NOMO-1 (cell line): ENCODE data around the gene MCUR1.
"Not testable (repeated sequence)": the region's sequence is repeated elsewhere in the genome, so short reads cannot be mapped to it uniquely, and the experiment has no call there.

Source experiments
- DNase-seq, 2 experiments: peaks; one replicate each; lab custom pipeline; 2025; ENCODE audit not compliant: unreplicated experiment in 2 of 2; lab: John Stamatoyannopoulos, UW

MCUR1 gene

DNA sequence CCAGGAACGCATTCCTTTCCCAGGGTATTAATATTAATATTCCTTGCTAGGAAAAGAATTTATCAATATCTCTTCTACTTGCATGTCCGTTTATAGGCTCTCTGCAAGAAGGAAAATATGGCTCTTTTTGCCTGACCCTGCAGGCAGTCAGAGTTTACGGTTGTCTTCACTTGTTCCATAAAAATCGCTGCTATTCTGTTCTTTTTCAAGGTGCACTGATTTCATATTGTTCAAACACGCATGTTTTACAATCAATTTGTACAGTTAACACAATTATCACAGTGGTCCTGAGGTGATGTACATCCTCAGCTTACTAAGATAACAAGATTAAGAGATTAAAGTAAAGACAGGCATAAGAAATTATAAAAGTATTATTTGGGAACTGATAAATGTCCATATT lies 15.1 kb upstream of the MCUR1 start:
- DNase-seq: not testable (repeated sequence)

DNA sequence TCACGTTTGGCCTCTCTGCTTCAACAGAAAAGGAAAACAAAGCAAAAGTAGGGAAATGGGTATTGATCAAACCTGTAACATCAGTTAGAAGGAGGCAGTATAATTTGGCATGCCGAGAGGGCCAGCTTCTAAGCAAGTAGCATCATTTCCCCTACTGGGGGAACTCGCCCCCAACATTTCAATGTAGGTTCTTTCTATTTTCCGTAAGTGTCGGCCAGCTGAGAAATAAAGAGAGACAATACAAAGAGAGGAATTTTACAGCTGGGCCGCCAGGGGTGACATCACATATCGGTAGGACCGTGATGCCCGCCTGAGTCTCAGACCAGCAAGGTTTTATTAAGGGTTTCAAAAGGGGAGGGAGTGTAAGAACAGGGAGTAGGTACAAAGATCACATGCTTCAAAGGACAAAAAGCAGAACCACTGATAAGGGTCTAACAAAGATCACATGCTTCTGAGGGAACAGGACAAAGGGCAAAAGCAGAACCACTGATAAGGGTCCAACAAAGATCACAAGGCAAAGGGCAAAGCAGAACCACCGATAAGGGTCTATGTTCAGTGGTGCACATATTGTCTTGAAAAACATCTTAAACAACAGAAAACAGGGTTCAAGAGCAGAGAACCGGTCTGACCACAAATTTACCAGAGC lies 14.4 kb upstream of the MCUR1 start:
- not testable (repeated sequence) for DNase-seq

DNA sequence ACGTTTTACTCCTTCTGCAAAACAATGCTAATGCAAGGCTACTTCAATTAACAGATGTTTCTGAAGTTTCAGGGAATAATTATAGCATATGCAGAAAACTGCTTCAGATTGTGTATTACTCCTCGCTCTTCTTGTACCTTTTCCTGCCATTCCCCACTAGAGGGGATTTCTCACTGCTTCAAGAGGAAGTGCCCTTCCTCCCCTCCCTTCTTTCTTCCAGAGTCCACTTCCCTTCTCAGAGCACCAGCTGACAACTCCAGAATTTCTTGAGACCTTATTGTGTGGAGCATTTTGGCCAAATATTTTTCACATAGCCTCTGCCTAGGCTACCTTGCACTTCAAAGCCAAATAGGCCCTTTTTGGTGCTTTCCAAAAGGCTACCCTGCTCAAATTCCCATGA lies 12.7 kb upstream of the MCUR1 start:
- DNase-seq: no peak

DNA sequence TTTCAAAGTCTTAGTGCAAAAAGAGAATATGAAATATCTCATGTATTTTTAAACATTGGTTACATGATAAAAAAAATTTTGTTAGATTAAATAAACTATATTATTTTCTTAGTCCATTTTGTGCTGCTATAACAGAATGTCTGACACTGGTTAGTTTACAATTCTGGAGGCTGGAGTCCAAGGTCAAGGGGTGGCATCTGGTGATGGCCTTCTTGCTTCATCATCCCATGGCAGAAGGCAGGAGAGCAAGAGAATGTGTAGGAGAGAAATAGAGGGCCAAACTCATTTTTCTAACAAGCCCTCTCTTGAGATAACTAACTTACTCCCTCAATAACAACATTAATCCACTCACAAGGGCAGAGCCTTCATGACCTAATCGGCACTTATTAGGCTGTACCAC lies 11.5 kb upstream of the MCUR1 start:
- no peak for DNase-seq

DNA sequence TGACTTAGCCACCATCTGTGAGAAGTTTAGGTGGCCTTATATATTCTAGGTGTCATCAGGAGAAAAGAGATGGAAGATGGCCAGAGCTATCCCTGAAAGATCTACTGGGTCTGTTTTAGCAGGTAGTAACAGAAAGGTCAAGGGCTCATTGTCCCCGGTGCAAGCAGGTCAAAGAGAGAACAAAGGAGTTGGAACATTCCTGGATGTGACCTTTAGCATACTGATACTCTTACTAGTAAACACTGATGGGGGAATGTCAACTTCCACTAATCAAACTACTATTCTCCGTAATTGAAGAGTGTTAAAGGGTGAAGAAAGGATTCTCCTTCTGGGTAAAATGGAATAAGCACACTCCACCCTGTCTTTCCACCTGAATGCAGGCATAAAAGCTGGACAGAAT lies 4.0 kb upstream of the MCUR1 start:
- DNase-seq: no peak

DNA sequence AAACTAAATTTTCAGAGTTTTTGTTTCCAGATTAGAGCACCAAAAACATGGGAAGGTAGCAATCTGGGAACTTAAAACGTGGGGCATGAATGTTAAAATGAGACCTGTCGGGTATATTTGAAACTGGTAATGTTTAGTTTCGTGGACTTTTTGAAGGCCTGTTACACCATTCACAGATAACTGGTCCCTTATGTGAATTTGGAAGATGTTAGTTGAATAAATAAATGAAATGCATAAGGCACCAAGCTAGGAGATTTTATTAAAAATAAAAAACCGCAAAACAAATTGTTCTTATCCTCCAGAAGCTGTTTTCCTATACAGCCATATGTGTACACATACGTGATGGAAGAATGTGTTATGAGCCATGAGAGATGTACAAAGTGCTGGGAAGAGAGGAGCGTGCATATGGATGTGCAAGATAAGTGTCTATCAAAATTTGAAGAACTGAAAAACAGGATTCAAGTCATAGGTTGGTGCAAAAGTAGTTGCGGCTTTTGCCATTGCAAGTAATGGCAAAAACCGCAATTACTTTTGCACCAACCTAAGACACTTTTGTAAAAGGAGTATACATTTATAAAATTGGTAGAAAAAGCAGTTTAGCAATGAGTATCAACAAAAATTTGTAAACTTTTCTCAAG lies 700 bp upstream of the MCUR1 start:
- peak; percentile 4 to 35 for DNase-seq

DNA sequence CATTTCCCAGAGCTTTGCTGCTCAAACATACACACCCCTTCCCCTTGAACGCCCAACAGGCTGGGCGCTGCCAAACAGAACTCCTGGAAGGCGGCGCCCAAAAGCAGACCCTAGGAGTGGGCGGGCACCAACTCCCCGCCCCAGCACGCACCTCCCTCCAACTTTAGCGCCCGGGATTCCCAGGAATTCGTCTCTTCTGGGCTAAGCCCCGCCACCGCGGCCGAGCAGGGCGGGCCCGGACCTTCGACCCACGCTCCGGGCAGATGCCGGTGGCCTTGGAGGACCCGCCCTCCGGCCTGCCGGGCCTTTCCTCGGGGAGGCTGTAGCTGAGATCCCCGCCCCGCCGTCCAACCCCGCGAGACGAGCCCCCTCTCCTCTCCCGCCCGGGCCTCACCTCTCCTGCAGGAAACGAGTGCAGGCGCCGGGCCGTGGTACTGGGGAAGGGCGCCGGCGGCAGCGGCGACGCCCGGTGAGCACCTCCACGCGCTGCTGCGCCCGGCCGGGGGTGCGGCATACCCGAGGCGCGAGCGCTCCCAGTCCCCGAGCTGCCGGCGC lies 659 bp downstream of the MCUR1 start:
- peak; percentile 23 to 36 for DNase-seq

DNA sequence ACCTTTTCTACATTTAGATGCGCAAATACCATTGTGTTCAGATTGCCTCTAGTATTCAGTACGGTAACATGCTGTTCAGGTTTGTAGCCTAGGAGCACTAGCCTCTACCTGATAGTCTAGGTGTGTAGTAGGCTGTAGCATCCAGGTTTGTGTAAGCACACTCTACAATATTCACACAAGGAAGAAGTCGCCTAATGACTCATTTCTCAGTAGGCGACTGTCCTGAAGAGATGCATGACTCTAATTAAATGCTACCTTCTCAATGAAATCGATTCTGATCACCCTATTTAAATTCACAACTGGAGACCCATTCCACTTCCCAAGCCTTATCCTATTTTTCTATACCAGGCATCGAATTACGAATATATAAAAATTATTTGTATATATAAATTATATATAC lies 1.3 kb downstream of the MCUR1 start:
- no peak for DNase-seq

DNA sequence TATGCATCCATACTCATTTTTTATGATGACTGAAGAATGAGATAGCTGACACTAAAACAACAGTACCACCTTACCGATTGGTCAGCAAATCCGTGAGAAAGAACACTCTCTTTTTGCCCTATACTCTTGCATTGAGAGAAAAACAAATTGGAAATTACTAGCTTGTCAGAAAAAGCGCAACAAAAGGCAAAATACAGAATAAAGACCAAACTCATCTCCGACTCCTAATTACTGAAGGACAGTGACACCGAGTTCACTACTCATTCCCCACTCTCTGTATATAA lies 2.1 kb downstream of the MCUR1 start:
- DNase-seq: no peak

DNA sequence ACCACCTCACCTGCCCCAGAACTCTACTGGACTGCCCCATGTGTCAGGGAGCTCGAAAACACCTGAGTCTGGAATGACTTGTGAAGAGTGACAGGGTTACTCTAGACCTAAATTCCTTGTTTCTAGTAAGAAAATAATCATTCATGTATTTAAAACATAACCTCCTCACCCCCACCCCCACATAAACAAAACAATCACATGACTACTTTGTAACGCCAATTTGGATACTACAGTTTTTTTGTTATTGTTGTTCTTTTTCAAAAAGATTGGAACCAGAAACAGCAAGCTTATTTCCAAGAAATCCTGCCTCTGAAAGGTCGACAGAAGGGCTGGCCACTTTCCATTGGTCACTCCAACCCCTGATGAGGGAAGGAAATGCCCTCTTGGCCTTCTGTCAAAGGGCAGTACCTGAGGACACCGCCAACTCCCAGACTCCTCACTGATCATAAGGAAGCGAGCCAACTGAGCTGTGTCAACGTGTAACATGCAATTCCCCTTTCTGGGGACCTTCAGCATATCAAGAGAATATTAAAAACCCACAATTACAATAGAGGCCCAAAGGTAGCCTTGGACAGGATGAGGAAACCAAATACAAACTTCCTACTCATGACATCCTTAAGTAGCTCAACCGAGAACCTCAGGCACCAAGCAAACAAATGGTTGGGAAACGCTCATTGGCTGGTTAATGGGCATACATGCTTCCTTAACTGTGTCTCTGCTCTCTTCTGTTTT lies 2.6 kb downstream of the MCUR1 start:
- peak in 1 of 2 experiments; percentile 9 for DNase-seq

DNA sequence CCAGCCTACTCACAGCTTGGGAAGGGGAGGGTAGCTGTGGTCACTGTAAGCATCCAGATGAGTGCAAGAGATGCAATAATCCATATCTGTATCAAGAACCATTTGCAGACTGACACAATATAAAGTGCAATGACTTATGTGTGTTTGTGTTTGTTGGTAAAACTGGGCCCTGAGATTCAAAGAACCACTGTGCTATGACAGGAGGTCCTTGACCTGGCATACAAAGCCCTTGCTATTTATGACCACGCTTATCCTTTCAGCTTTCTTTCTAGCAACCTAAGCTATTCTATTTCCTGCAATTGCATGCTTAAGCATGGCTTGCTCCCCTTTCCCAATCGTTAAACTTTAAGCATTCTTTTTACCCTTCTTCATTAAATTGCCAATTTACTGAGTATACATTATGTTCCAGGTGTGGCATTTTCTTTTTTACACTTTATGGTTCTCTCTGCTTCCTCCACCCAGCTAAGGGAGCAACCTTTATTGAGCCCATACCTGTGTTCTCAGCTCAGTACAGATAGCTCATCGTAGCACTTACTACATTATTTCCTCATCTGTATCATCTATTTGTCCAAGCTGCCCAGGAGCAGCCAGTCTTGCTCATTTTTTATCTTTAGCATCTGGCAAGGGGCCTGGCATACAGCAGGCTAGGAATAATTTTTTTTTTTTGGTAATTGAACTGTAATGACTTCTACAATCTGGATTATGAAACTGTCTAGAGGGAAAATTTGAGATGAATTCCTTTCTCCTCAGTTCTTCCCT lies 3.5 kb downstream of the MCUR1 start:
- DNase-seq: no peak

DNA sequence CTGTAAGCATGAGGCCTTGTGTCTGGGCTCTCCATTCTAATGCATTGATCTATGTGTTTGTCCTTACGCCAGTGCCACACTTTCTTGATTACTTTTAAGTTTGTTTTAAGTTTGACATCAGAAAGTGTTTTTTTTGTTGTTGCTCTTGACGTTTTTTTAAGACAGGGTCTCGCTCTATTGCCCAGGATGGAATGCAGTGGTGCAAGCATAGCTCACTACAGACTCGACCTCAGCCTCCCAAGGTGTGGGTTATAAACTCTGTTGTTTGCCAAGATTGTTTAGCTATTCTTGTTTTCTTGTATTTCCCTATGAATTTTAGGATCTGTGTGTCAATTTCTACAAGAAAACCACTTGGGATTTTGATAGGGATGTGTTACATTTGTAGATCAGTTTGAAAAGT lies 5.6 kb downstream of the MCUR1 start:
- DNase-seq: no peak

DNA sequence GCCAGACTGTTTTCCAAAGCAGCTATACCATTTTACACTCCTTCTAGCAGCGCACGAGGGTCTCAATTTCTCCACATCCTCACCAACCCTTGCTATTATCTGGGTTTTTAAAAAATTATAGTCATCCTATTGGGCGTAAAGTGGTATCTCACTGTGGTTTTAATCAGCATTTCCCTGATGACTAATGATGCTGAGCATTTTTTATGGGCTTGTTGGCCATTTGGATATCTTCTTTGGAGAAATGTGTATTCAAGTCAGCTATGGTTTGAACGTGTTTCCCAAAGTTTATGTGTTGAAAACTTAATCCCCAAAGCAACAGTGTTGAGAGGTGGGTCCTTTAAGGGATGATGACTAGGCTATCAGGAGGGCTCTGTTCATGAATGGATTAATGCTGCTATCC lies 6.7 kb downstream of the MCUR1 start:
- no peak for DNase-seq

DNA sequence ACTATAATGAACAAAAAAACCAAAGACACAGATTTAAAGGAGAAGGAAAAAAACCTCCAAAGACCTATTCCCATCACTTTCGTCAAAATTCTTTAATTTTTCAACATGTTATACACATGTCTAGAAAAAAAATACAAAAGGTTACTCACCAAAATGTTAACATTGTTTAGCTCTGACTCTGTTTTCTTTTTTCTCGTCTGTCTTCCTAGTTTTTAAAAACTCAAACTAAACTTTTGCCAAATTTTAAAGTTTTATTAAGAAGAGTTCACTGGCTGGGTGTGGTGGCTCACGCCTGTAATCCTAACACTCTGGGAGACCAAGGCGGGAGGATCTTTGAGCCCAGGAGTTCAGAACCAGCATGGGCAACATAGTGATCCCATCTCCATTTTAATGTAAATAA lies 10.8 kb downstream of the MCUR1 start:
- no peak for DNase-seq

DNA sequence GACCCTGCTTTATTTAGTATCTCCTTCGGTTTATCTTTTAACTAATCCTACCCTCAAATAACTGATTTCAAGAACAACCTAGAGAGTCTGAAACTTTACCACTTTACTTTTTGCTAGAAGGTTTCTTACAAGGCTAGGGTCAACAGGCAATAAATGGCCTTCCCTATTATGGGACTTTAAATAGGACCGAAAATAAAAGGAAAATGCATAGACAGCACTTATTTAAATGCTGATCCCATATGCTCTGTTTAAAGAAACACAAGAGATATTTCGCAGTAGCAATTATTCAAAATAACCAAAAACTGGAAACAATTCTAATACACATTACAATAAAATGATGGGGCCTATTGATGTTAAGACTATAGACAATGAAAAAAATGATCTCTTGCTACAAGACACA lies 13.7 kb downstream of the MCUR1 start:
- no peak for DNase-seq

DNA sequence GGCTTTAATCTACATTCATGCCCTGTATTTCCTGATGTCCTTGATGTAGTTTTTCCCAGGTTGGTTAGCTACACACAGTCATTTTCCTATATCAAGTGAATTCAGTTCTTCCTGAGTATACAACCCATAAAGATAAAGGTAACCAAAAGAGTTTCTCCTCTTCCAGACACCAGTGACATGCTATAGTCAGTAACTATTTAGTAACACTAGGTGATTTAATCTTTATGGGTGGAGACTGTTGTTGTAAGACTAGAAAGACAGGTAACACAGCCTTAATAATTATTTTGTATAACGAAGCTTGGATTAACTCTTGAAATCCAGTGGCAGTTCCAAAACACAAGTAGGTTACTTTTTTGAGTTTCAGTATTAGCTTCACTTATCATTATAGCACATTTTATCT lies 17.6 kb downstream of the MCUR1 start:
- no peak for DNase-seq

DNA sequence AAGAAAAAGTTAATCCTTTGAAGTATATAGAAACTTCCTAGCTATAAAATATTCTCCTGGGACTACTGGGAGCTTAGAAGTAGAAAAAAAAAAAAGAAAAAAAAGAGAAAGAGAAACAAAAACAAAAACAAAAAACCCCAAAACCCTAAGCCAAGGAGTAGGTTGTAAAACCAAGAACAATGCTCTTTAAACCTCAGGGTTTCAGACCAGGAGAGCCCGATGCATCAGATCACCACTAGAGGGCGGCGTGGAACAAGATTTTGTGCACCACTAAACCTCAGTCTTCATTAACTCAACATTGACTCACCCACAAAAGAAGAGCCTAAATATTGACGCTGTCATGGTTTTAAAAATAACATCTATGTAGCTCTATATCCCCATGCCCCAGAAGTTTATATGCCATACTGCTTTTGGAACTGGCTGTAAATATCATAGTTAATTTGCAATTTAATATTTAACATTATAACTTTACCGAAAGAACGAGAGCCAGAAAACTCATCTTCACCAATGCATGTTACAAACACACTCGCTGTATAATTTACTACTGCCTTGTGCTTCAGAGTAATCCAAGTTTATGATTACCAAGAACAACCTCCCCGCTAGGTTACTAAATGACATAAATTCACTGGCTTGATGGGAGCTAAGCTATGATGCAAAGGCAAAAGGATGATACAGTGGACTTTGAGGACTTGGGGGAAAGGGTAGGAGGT lies 19.2 kb downstream of the MCUR1 start:
- DNase-seq: peak; percentile 66 to 82

DNA sequence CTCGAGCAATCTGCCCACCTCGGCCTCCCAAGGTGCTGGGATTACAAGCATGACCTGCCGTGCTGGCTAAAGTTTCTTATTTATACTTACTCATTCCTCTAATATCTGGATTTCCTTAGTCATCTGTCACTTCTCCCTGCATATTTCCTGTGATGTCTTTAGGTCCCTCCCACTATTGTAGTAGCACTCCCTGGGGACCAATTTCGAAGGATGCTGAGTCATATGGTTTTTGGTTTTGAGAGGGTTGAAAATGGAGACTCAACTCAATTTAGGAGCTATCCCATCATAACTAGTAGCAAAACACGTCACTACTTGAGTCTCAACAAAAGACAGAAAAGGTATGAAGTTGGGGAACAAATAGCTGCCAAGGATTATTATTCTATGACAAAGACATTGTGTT lies 20.2 kb downstream of the MCUR1 start:
- peak in 1 of 2 experiments; percentile 8 for DNase-seq

DNA sequence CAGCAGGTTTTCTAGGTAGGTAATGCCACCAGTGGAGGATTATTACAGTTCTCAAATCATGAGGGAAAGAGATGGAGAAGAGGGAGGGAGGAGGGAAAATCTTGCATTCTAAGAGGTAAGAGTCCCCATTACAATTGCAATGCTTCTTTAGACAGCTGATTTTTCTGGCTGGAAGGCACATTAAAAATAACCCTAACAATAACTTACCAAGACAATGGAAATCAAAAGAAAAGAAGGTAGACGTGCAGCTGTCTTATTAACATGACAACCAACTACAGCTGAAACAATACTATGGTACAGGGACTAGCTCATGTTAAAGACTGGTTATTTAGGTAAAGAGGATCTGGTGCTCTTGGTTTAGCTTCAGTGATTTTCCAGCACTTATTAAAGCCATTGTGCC lies 24.6 kb downstream of the MCUR1 start:
- DNase-seq: no peak

DNA sequence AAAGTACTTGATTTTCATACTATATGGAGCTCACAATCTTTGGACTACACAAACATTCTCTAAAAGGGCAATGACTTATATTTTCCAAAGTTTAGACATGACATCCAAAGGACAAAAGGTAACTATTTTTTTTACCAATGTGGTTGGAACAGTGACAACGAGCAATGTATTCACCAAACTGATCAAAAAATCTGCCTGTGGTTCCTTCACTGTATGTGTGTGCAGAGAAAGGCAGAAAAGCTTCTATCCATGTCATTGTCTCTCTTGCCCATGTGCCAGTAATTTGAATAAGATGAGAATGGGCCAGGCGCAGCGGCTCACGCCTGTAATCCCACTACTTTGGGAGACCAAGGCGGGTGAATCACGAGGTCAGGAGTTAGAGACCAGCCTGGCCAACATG lies 25.5 kb downstream of the MCUR1 start:
- DNase-seq: no peak

DNA sequence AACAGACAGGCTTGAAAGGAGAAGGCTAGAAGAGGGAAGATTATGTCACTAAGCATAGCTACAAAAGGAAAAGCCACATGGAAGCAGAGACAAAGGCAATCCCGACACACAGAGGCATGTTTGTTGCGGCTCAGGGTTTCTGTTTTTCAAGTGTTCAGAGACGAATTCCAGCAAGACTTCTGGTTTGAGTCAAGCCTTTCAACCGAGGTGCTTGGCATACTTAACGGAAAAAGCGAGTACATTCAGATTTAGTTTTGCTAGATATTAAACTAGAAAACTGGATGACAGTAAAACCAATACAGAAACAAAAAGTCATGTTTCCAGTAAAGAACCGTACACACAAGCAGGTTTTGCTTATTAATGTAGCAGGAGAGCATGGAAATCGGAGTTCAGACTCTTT lies 27.2 kb downstream of the MCUR1 start:
- DNase-seq: no peak
